ENCODE measurements around the gene POLE3.

Gene POLE3

GRCh38 chr9:113359385-113359784, 51.1 kb downstream of the POLE3 start:
- H3K4me3 ChIP-seq = no peak overlapping the region
- H3K27ac ChIP-seq = no peak overlapping the region
- no peak for TF ChIP-seq CTCF (IDR thresholded peaks at IDR 0.05)
- no peak for DNase-seq (ENCODE audit: low spot score)

Data from coronary artery (tissue), 2 donors.